ENCODE measurements around the gene TSC2.
"Not testable (repeated sequence)": the region's sequence is repeated elsewhere in the genome, so short reads cannot be mapped to it uniquely, and the experiment has no call there.

TSC2 gene

DNA sequence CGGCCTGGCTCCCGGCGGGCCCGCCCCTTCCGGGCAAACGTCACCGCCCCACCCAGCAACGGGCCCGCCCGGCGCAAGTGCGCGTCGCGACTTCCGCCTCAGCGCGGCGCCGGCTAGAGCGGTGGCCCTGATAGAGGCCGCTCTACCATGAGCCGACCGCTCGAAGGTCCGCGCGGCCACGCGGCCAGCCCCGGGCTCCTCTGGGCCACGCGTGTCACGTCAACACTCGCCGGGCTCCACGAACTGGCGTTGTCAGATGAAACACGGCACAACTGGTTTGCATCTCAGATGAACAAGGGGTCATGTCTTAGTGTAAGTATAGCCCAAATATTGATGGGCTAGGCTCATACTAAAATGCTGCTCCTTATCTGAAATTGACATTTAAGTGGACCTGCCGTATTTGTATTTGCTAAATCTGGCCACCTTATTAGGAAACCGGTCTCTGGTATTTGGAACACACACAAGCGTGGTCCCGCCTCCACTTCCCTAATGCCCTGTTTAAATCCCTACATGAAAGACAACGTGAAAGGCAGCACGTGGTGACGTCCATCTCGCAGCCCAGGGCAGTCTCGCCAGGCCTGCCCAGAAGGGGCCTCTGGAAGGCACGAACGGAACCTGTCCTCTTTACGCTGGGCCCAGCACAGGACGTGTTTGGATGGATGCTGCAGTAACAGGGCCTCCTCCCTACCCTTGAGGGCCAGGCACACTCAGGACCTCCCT, 37.8 kb upstream of the TSC2 start, which contains the start of gene ZNF598:
Gene ZNF598, minus strand, starts transcription at position 31 of the 720 bp plus-strand sequence.
- no peak for DNase-seq (ENCODE audit: low read depth, low spot score)

- not testable (repeated sequence) for DNase-seq (ENCODE audit: low read depth, low spot score)
These were observed 36.1 kb upstream of the TSC2 start for GRCh38 chr16:2011726-2012125.

DNA sequence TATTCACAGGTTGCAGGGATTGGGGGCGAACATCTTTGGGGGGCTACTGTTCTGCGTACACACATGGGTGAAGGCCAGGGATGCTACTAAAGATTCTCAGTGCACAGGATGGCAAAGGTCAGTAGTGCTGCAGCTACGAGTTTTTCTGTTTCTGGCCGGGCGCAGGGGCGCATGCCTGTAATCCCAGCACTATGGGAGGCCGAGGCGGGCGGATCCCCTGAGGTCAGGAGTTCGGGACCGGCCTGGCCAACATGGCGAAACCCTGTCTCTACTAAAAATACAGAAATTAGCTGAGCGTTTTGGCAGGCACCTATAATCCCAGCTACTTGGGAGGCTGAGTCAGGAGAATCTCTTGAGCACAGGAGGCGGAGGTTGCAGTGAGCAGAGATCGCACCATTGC, 34.3 kb upstream of the TSC2 start:
- no peak for DNase-seq (ENCODE audit: low read depth, low spot score)

GRCh38 chr16:2015117-2015946, 32.5 kb upstream of the TSC2 start:
- DNase-seq (ENCODE audit: low read depth, low spot score), result no peak

GRCh38 chr16:2015947-2016208, 31.9 kb upstream of the TSC2 start:
- DNase-seq (ENCODE audit: low read depth, low spot score), result no peak

DNA sequence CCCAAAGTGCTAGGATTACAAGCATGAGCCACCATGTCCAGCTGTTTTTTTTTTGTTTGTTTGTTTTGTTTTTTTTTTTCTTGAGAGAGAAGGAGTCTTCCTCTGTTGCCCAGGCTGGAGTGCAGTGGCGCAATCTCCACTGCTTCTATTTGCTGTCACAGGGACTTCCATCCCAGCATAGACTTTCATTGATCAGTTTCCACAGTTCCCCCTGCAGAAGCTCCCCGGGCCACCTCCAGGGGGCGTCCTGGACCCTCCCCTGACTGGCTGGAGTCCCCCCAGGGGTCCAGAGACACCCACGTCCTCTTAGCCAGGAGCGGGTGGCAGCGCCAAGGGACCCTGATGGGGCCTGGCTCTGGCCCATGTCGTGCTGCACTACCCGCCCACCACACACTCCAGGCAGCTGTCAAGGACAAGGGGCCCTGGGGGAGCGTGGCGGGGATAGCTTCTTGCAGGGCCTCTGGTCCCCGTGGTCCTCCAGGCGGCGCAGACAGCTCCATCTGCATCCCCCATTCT, 31.3 kb upstream of the TSC2 start:
- DNase-seq (ENCODE audit: low read depth, low spot score), result no peak

DNA sequence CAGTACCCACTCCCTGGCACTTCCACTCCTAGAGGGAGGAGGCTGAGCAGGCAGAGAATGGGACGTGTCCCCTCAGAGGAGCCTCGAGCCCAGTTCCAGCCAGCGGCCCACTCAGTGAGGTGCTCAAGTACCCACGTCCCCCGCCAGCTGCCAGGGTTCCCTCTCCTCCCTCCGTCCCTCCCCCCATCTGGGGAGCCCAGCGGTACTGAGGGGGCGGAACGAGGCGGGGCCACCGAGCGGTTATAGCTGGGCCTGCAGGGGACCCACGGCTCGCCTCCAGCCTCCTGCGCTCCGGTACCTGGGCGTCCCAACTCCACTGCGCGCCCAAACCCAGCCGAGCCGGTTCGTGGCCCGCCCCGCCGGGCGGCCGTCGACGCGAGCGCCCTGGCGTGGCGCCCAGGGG, 28.3 kb upstream of the TSC2 start, which contains the start of gene NPW:
Gene NPW, plus strand, starts transcription at position 268 of the 403 bp plus-strand sequence.
- no peak for DNase-seq (ENCODE audit: low read depth, low spot score)

- no peak for DNase-seq (ENCODE audit: low read depth, low spot score)
These were observed 27.6 kb upstream of the TSC2 start for GRCh38 chr16:2019921-2020831.

- DNase-seq (ENCODE audit: low read depth, low spot score), result no peak
These were observed 25.1 kb upstream of the TSC2 start for GRCh38 chr16:2022723-2023091.

- DNase-seq (ENCODE audit: low read depth, low spot score), result no peak
These were observed 24.4 kb upstream of the TSC2 start for GRCh38 chr16:2023092-2024031.

- no peak for DNase-seq (ENCODE audit: low read depth, low spot score)
These were observed 23.8 kb upstream of the TSC2 start for GRCh38 chr16:2024032-2024420.

GRCh38 chr16:2025251-2025650, 22.5 kb upstream of the TSC2 start:
- no peak for DNase-seq (ENCODE audit: low read depth, low spot score)

DNA sequence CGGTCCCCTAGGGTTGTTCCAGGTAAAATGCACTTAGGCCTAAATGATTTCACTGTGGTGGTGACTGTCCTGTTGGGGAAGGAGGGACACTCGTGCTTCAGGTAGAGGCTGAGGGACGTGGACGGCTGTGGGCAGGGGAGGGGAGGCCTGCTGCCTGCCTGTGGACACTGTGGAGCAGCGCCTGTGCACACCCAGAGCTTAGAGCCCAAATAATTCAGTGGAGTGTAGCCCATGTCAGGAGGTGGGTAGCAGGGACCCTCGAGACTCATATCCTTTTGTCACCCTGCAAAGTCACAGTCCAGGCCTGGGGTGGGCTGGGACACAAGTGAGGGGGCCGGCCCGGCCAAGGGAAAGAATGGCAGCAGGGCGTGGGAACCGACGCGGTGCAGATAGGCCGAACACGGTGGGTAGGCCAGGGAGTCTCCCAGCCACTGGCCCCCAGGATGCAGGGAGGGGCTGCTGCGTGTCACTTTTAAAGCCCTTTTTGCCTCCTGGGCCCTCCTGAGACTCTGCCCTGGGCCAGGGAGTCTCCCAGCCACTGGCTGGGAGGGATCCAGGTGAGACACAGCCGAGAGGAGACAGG, 21.8 kb upstream of the TSC2 start:
- no peak for DNase-seq (ENCODE audit: low read depth, low spot score)

GRCh38 chr16:2026461-2027023, 21.2 kb upstream of the TSC2 start, which contains the start of gene NHERF2:
NHERF2 (plus strand) TSS chr16:2026902; CDS start chr16:2027006, 104 bp downstream.
- no peak for DNase-seq (ENCODE audit: low read depth, low spot score)

GRCh38 chr16:2027024-2028010, 20.5 kb upstream of the TSC2 start:
- DNase-seq (ENCODE audit: low read depth, low spot score), result no peak

GRCh38 chr16:2028146-2028545, 19.6 kb upstream of the TSC2 start:
- no peak for DNase-seq (ENCODE audit: low read depth, low spot score)

DNA sequence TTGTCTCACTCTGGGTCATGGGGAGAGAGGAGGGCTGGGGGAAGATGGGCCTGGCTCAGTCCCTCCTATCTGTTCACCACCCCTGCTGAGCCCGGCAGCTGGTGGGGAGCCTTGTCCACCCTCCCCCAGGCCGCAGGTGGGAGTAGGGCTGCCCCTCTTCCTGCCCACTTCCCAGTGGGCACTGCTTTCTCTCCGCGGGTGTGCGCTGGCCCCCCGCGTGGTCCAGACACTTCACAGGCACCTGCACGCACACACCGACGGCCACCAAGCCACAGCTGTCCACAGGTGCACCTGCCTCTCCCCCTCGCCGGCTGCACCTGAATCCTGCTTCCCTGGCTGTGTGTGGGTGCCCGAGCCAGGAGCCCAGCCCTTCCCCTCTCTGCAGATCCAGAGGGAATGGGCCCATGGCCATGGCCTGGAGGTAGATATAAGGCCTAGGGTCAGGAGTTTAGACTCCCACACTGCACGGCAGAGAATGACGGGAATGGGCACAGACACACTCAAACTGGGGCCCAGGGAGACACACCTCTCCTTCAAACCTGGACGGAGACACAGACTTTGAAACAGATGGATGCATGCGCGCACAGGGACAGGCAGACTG, 19.1 kb upstream of the TSC2 start:
- DNase-seq (ENCODE audit: low read depth, low spot score), result no peak

DNA sequence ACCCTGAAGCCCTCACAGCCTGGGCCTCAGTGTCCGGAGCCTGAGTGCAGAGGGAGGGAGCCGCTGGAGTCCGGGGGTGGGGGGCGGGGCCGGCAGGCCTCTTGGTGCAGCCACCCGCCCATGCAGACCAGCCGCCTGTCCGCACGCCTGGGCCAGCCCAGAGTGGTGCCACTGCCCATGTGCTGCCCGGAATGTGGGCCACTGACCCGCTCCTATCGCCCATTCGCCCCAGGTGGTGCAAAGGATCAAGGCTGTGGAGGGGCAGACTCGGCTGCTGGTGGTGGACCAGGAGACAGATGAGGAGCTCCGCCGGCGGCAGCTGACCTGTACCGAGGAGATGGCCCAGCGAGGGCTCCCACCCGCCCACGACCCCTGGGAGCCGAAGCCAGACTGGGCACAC, 18.4 kb upstream of the TSC2 start:
- no peak for DNase-seq (ENCODE audit: low read depth, low spot score)
